ENCODE data around the gene RTN4RL1.

RTN4RL1 gene

DNA sequence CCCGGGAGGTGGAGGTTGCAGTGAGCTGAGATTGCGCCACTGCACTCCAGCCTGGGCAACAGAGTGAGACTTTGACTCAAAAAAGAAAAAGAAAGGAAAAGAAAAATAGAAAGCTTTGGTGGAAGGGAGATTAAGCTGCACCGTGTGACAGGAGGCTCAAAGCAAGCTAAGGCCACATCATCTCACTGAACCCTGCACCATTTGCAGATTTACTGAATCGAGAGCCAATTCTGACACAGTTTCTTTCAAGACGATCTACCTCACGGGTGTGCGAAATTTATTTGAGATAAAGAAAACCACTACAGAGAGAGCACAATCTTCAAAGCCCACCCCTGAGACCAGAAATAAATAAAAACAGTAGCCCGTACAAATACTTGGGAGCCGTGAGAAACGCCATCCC is 49.6 kb downstream of the RTN4RL1 start:
- TF ChIP-seq, protein P1, sequence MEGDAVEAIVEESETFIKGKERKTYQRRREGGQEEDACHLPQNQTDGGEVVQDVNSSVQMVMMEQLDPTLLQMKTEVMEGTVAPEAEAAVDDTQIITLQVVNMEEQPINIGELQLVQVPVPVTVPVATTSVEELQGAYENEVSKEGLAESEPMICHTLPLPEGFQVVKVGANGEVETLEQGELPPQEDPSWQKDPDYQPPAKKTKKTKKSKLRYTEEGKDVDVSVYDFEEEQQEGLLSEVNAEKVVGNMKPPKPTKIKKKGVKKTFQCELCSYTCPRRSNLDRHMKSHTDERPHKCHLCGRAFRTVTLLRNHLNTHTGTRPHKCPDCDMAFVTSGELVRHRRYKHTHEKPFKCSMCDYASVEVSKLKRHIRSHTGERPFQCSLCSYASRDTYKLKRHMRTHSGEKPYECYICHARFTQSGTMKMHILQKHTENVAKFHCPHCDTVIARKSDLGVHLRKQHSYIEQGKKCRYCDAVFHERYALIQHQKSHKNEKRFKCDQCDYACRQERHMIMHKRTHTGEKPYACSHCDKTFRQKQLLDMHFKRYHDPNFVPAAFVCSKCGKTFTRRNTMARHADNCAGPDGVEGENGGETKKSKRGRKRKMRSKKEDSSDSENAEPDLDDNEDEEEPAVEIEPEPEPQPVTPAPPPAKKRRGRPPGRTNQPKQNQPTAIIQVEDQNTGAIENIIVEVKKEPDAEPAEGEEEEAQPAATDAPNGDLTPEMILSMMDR (IDR thresholded peaks at IDR 0.05), result no peak

DNA sequence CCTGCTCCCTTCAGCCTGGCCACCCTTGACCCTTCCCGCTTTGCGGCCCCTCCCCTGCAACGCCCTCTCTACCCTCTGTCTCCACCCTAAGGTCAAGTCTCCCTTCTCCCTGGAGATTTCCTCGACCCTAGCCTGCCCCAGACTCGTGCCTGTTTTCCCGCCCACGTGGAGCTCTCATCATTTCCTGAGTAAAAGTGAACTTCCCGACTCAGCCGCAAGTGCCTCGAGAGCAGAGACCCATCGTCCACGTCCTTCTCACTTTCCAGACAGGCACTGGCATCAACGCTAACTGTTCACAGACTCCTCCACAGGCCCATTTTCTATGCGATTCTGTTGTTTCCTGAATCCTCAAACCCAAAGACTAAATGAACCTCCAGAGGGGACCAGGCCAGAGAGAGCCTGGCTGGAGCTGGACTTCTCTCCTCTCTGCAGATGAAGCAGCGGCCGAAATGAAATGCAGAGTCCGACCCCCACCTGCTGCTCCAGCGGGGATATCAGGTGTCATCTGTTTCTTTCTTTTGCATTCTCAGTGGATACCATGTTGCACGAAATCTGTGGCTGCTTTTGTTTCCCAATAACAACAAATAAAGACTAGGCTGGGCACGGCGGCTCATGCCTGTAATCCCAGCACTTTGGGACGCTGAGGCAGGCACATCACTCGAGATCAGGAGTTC is 52.5 kb downstream of the RTN4RL1 start:
- TF ChIP-seq, protein P1 (IDR thresholded peaks at IDR 0.05), result no peak

DNA sequence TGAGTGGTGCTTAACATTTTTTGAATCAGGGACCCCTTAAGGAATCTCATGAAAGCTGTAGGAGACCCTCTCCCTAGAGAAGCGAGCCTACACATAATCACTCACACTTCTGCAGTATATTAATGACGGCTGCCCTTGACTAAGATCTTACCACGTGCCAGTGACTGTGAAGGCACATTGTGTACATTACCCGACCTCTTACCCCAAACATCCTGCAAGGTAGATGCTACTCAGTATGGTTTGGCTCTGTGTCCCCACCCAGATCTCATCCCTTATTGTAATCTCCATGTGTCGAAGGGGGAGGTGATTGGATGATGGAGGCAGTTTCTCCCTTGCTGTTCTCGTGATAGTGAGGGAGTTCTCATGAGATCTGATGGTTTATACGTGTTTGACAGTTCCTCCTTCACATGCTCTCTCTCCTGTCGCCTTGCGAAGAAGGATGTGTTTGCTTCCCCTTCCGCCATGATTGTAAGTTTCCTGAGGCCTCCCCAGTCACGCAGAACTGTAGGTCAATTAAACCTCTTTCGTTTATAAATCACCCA is 54.2 kb downstream of the RTN4RL1 start:
- TF ChIP-seq, protein P1 (IDR thresholded peaks at IDR 0.05), result no peak

DNA sequence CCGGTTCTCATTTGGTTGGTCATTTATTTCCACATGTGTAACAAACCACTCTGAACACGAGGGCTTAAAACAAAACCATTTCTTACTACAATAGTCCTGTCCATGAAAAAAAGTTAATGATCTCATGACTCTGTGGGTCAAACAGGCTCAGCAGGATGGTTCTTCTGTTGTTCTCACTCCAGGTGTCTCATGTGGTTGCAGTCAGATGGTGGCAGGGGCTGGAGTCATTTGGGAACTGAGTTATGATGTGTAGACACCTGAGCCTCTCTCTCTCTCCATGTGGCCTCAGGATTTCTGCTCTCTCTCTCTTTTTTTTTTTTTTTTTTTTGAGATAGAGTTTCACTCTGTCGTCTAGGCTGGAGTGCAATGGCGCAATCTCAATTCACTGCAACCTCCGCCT is 55.4 kb downstream of the RTN4RL1 start:
- TF ChIP-seq, protein P1 (IDR thresholded peaks at IDR 0.05), result no peak

DNA sequence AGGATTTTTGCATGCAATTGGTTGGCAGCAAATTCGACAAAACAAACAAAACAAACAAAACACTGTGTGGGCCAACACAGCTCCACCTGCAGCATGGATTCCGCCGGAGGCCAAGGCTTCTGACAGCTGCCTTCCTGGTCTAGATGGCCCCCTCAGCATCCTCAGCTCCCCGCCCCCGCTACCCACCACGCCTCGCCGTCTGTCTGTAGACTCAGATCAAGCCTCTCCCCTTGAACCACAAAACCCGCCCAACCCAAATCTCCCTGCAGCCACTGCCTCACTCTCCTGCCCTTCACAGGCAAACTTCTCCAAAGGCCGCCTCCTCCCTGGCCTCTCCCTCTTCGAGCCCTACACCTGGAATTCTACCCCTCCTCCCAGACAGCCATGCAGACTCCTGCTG is 57.9 kb downstream of the RTN4RL1 start:
- TF ChIP-seq, protein P1 (IDR thresholded peaks at IDR 0.05), result no peak; the same call in 1 of the 2 replicates

GRCh38 chr17:1966274-1967086 is 58.7 kb downstream of the RTN4RL1 start:
- TF ChIP-seq, protein P1 (IDR thresholded peaks at IDR 0.05), result no peak

GRCh38 chr17:1965556-1966273 is 59.4 kb downstream of the RTN4RL1 start:
- TF ChIP-seq, protein P1 (IDR thresholded peaks at IDR 0.05), result no peak
